Endothelial cell (in vitro differentiated cells): ENCODE measurements around the gene MTF1. TPM values are rescaled to one million over a fixed set of nuclear protein-coding genes. Genes with fewer than 3 reads are reported as not detected.
A peak's percentile ranks its signal among the peaks of the same experiment; 100 is the strongest.

Experiments
- DNase-seq: peaks from one replicate; pipeline ENCODE4 v3.0.0; 2021; ENCODE audit warnings: low spot score
- H3K27ac Mint-ChIP-seq: one replicate; pipeline ENCODE4 v1.8.0; 2021; ENCODE audit warnings: mixed read lengths, inconsistent platforms; ENCODE audit not compliant: unreplicated experiment
- H3K27me3 Mint-ChIP-seq: one replicate; pipeline ENCODE4 v1.8.0; 2021; ENCODE audit warnings: mild to moderate bottlenecking, moderate library complexity, mixed read lengths, inconsistent platforms; ENCODE audit not compliant: unreplicated experiment
- H3K36me3 Mint-ChIP-seq: one replicate; pipeline ENCODE4 v1.8.0; 2021; ENCODE audit warnings: mild to moderate bottlenecking, low read depth, mixed read lengths, inconsistent platforms; ENCODE audit not compliant: unreplicated experiment
- H3K4me1 Mint-ChIP-seq: one replicate; pipeline ENCODE4 v1.8.0; 2021; ENCODE audit warnings: mild to moderate bottlenecking, mixed read lengths, inconsistent platforms; ENCODE audit not compliant: unreplicated experiment
- H3K4me3 Mint-ChIP-seq: one replicate; pipeline ENCODE4 v1.8.0; 2021; ENCODE audit warnings: mild to moderate bottlenecking, mixed read lengths, inconsistent platforms; ENCODE audit not compliant: unreplicated experiment
- H3K9me3 Mint-ChIP-seq: one replicate; pipeline ENCODE4 v1.8.0; 2021; ENCODE audit warnings: mixed read lengths, inconsistent platforms; ENCODE audit not compliant: unreplicated experiment
- CTCF ChIP-seq: fragments of 200-600 bp; sonication (generic); IDR thresholded peaks from one replicate; pipeline ENCODE4 v1.5.0; 2021; ENCODE audit warnings: antibody characterized with exemption; ENCODE audit not compliant: unreplicated experiment
- total RNA-seq: library from RNA; stranded (reverse); fragmentation: NEBNext Ultra II Directional; extraction: Animal tissue kit (Norgen Biotek cat#: 25700); gene quantifications from one replicate; pipeline ENCODE4 v1.2.1, GENCODE V29; 2021; ENCODE audit not compliant: unreplicated experiment

The MTF1 gene
- total RNA-seq, 1 donor from 2014 or later: 10.1 TPM

GRCh38 chr1:37851782-37852210, 7.6 kb downstream of the MTF1 start:
- DNase-seq: no peak
- H3K27me3 Mint-ChIP-seq: no peaks in the 10 kb centered on the region
- TF ChIP-seq CTCF: no peak
- no peak overlapping the region for H3K27ac Mint-ChIP-seq
- H3K9me3 Mint-ChIP-seq: no peaks in the 10 kb centered on the region
- H3K4me1 Mint-ChIP-seq: peaks cover 2% of the 10 kb centered on the region
- no peaks in the 10 kb centered on the region for H3K36me3 Mint-ChIP-seq
- H3K4me3 Mint-ChIP-seq: no peak overlapping the region

GRCh38 chr1:37851262-37851661, 8.1 kb downstream of the MTF1 start:
- H3K4me3 Mint-ChIP-seq: no peak overlapping the region
- no peak for TF ChIP-seq CTCF

GRCh38 chr1:37850352-37850955, 8.9 kb downstream of the MTF1 start:
- DNase-seq: no peak
- no peaks in the 10 kb centered on the region for H3K9me3 Mint-ChIP-seq
- H3K4me1 Mint-ChIP-seq: peaks cover 3% of the 10 kb centered on the region

More at GRCh38 chr1:37851262-37851661, 8.1 kb downstream of the MTF1 start:
- no peak overlapping the region for H3K27ac Mint-ChIP-seq
- H3K9me3 Mint-ChIP-seq: no peaks in the 10 kb centered on the region
- no peaks in the 10 kb centered on the region for H3K36me3 Mint-ChIP-seq
- H3K27me3 Mint-ChIP-seq: no peaks in the 10 kb centered on the region
- DNase-seq: no peak
- peaks cover 3% of the 10 kb centered on the region for H3K4me1 Mint-ChIP-seq

GRCh38 chr1:37849480-37849879, 9.9 kb downstream of the MTF1 start:
- no peak for TF ChIP-seq CTCF
- peaks cover 1% of the 10 kb centered on the region for H3K27me3 Mint-ChIP-seq
- no peak for DNase-seq
- no peak overlapping the region for H3K27ac Mint-ChIP-seq
- H3K36me3 Mint-ChIP-seq: no peaks in the 10 kb centered on the region
- peaks cover 6% of the 10 kb centered on the region for H3K4me1 Mint-ChIP-seq
- H3K9me3 Mint-ChIP-seq: no peaks in the 10 kb centered on the region
- H3K4me3 Mint-ChIP-seq: no peak overlapping the region

More at GRCh38 chr1:37850352-37850955, 8.9 kb downstream of the MTF1 start:
- TF ChIP-seq CTCF: no peak
- no peaks in the 10 kb centered on the region for H3K27me3 Mint-ChIP-seq
- no peak overlapping the region for H3K27ac Mint-ChIP-seq
- H3K36me3 Mint-ChIP-seq: no peaks in the 10 kb centered on the region
- H3K4me3 Mint-ChIP-seq: no peak overlapping the region

- H3K9me3 Mint-ChIP-seq: no peaks in the 10 kb centered on the region
- no peak for TF ChIP-seq CTCF
- H3K27ac Mint-ChIP-seq: no peak overlapping the region
- peaks cover 1% of the 10 kb centered on the region for H3K27me3 Mint-ChIP-seq
- peaks cover 15% of the 10 kb centered on the region for H3K4me1 Mint-ChIP-seq
- H3K36me3 Mint-ChIP-seq: no peaks in the 10 kb centered on the region
- H3K4me3 Mint-ChIP-seq: peak overlapping the region; percentile 10
- no peak for DNase-seq
Observed at GRCh38 chr1:37846647-37847339, 12.6 kb downstream of the MTF1 start.
